Measurements from ENCODE around the gene TRMT11. TPM values are rescaled to one million over a fixed set of nuclear protein-coding genes. Genes with fewer than 3 reads are reported as not detected.
"Not testable (repeated sequence)": the region's sequence is repeated elsewhere in the genome, so short reads cannot be mapped to it uniquely, and the experiment has no call there.

TRMT11 gene
- polyA plus RNA-seq, 1 donor: 24.3 TPM

GRCh38 chr6:125970760-125971159 lies 15.6 kb upstream of the TRMT11 start:
- peaks cover 36% of the 10 kb centered on the region for H3K36me3 ChIP-seq (ENCODE audit: control insufficient read depth, insufficient read depth, low read length)
- H3K4me1 ChIP-seq (ENCODE audit: control insufficient read depth, insufficient read depth, low read length): no peaks in the 10 kb centered on the region
- no peaks in the 10 kb centered on the region for H3K27me3 ChIP-seq (ENCODE audit: control insufficient read depth, insufficient read depth, low read length)
- H3K27ac ChIP-seq (ENCODE audit: low read length): no peak overlapping the region
- DNase-seq: no peak
- no peaks in the 10 kb centered on the region for H3K9me3 ChIP-seq (ENCODE audit: control insufficient read depth, low read depth, low read length)
- no CpG with 5 or more reads among the region's 2 CpGs for WGBS (ENCODE audit: insufficient coverage, low lambda C conversion rate)
- no peak overlapping the region for H3K4me3 ChIP-seq (ENCODE audit: low read length)

GRCh38 chr6:125972478-125972877 lies 13.9 kb upstream of the TRMT11 start:
- not testable (repeated sequence) for H3K27ac ChIP-seq (ENCODE audit: low read length); H3K4me1 ChIP-seq (ENCODE audit: control insufficient read depth, insufficient read depth, low read length); H3K9me3 ChIP-seq (ENCODE audit: control insufficient read depth, low read depth, low read length); H3K4me3 ChIP-seq (ENCODE audit: low read length); DNase-seq; H3K27me3 ChIP-seq (ENCODE audit: control insufficient read depth, insufficient read depth, low read length)
- H3K36me3 ChIP-seq (ENCODE audit: control insufficient read depth, insufficient read depth, low read length): peaks cover 36% of the 10 kb centered on the region
- WGBS (ENCODE audit: insufficient coverage, low lambda C conversion rate): no CpG with 5 or more reads among the region's 1 CpG

- Histone ChIP-seq H3K9me3 (ENCODE audit: control insufficient read depth, low read depth, low read length) (no peaks in the 10 kb centered on the region), H3K27ac (ENCODE audit: low read length) (no peak overlapping the region), H3K27me3 (ENCODE audit: control insufficient read depth, insufficient read depth, low read length) (no peaks in the 10 kb centered on the region), H3K36me3 (ENCODE audit: control insufficient read depth, insufficient read depth, low read length) (peaks cover 28% of the 10 kb centered on the region), H3K4me1 (ENCODE audit: control insufficient read depth, insufficient read depth, low read length) (no peaks in the 10 kb centered on the region), H3K4me3 (ENCODE audit: low read length) (no peak overlapping the region)
- WGBS (ENCODE audit: insufficient coverage, low lambda C conversion rate): 65% methylated on average over 4 of the region's 5 CpGs
- DNase-seq: peak in 1 of 2 donors; percentile 29
Measured at GRCh38 chr6:125974214-125974866, 12.0 kb upstream of the TRMT11 start.

- H3K9me3 ChIP-seq (ENCODE audit: control insufficient read depth, low read depth, low read length): no peaks in the 10 kb centered on the region
- H3K36me3 ChIP-seq (ENCODE audit: control insufficient read depth, insufficient read depth, low read length): peaks cover 10% of the 10 kb centered on the region
- DNase-seq: no peak
- no peaks in the 10 kb centered on the region for H3K27me3 ChIP-seq (ENCODE audit: control insufficient read depth, insufficient read depth, low read length)
- peaks cover 2% of the 10 kb centered on the region for H3K4me1 ChIP-seq (ENCODE audit: control insufficient read depth, insufficient read depth, low read length)
- H3K4me3 ChIP-seq (ENCODE audit: low read length): no peak overlapping the region
- H3K27ac ChIP-seq (ENCODE audit: low read length): no peak overlapping the region
- no CpG with 5 or more reads among the region's 3 CpGs for WGBS (ENCODE audit: insufficient coverage, low lambda C conversion rate)
Measured at GRCh38 chr6:125979101-125979500, 7.2 kb upstream of the TRMT11 start.

- Histone ChIP-seq H3K36me3 (ENCODE audit: control insufficient read depth, insufficient read depth, low read length) (no peaks in the 10 kb centered on the region), H3K9me3 (ENCODE audit: control insufficient read depth, low read depth, low read length) (no peaks in the 10 kb centered on the region), H3K27ac (ENCODE audit: low read length) (no peak overlapping the region), H3K4me1 (ENCODE audit: control insufficient read depth, insufficient read depth, low read length) (peaks cover 9% of the 10 kb centered on the region), H3K27me3 (ENCODE audit: control insufficient read depth, insufficient read depth, low read length) (no peaks in the 10 kb centered on the region), H3K4me3 (ENCODE audit: low read length) (no peak overlapping the region)
- 100% methylated on average over 1 of the region's 2 CpGs for WGBS (ENCODE audit: insufficient coverage, low lambda C conversion rate)
- no peak for DNase-seq
Measured at GRCh38 chr6:125981571-125982185, 4.7 kb upstream of the TRMT11 start.

GRCh38 chr6:125983246-125983945 lies 2.9 kb upstream of the TRMT11 start:
- no peaks in the 10 kb centered on the region for H3K27me3 ChIP-seq (ENCODE audit: control insufficient read depth, insufficient read depth, low read length)
- H3K27ac ChIP-seq (ENCODE audit: low read length): no peak overlapping the region
- no peaks in the 10 kb centered on the region for H3K36me3 ChIP-seq (ENCODE audit: control insufficient read depth, insufficient read depth, low read length)
- peaks cover 13% of the 10 kb centered on the region for H3K4me1 ChIP-seq (ENCODE audit: control insufficient read depth, insufficient read depth, low read length)
- H3K4me3 ChIP-seq (ENCODE audit: low read length): no peak overlapping the region
- H3K9me3 ChIP-seq (ENCODE audit: control insufficient read depth, low read depth, low read length): no peaks in the 10 kb centered on the region
- 92% methylated on average over 2 of the region's 4 CpGs for WGBS (ENCODE audit: insufficient coverage, low lambda C conversion rate)
- no peak for DNase-seq

GRCh38 chr6:125984311-125984710 lies 2.0 kb upstream of the TRMT11 start:
- Histone ChIP-seq H3K27me3 (ENCODE audit: control insufficient read depth, insufficient read depth, low read length) (no peaks in the 10 kb centered on the region), H3K4me1 (ENCODE audit: control insufficient read depth, insufficient read depth, low read length) (peaks cover 15% of the 10 kb centered on the region), H3K36me3 (ENCODE audit: control insufficient read depth, insufficient read depth, low read length) (no peaks in the 10 kb centered on the region), H3K4me3 (ENCODE audit: low read length) (no peak overlapping the region), H3K27ac (ENCODE audit: low read length) (peak overlapping the region; percentile 89), H3K9me3 (ENCODE audit: control insufficient read depth, low read depth, low read length) (no peaks in the 10 kb centered on the region)
- no CpG with 5 or more reads among the region's 2 CpGs for WGBS (ENCODE audit: insufficient coverage, low lambda C conversion rate)
- DNase-seq: peak; percentile 77 to 87

GRCh38 chr6:125985522-125985921 lies 818 bp upstream of the TRMT11 start:
- H3K4me1 ChIP-seq (ENCODE audit: control insufficient read depth, insufficient read depth, low read length): peaks cover 16% of the 10 kb centered on the region
- no peaks in the 10 kb centered on the region for H3K27me3 ChIP-seq (ENCODE audit: control insufficient read depth, insufficient read depth, low read length)
- peak in 1 of 2 donors; percentile 26 for DNase-seq
- H3K27ac ChIP-seq (ENCODE audit: low read length): peak overlapping the region; percentile 89
- no peaks in the 10 kb centered on the region for H3K9me3 ChIP-seq (ENCODE audit: control insufficient read depth, low read depth, low read length)
- H3K36me3 ChIP-seq (ENCODE audit: control insufficient read depth, insufficient read depth, low read length): no peaks in the 10 kb centered on the region
- peak overlapping the region; percentile 81 for H3K4me3 ChIP-seq (ENCODE audit: low read length)
- WGBS (ENCODE audit: insufficient coverage, low lambda C conversion rate): no CpG with 5 or more reads among the region's 4 CpGs

GRCh38 chr6:125985979-125986300 lies 400 bp upstream of the TRMT11 start:
- no peaks in the 10 kb centered on the region for H3K36me3 ChIP-seq (ENCODE audit: control insufficient read depth, insufficient read depth, low read length)
- no peaks in the 10 kb centered on the region for H3K27me3 ChIP-seq (ENCODE audit: control insufficient read depth, insufficient read depth, low read length)
- WGBS (ENCODE audit: insufficient coverage, low lambda C conversion rate): 0% methylated on average over 2 of the region's 3 CpGs
- no peaks in the 10 kb centered on the region for H3K9me3 ChIP-seq (ENCODE audit: control insufficient read depth, low read depth, low read length)
- peak overlapping the region; percentile 89 for H3K27ac ChIP-seq (ENCODE audit: low read length)
- no peak for DNase-seq
- peaks cover 16% of the 10 kb centered on the region for H3K4me1 ChIP-seq (ENCODE audit: control insufficient read depth, insufficient read depth, low read length)
- H3K4me3 ChIP-seq (ENCODE audit: low read length): peak overlapping the region; percentile 81

GRCh38 chr6:125987026-125987617 lies 782 bp downstream of the TRMT11 start:
- DNase-seq: no peak
- H3K4me1 ChIP-seq (ENCODE audit: control insufficient read depth, insufficient read depth, low read length): peaks cover 16% of the 10 kb centered on the region
- H3K9me3 ChIP-seq (ENCODE audit: control insufficient read depth, low read depth, low read length): no peaks in the 10 kb centered on the region
- H3K4me3 ChIP-seq (ENCODE audit: low read length): peak overlapping the region; percentile 81
- WGBS (ENCODE audit: insufficient coverage, low lambda C conversion rate): 31% methylated on average over 5 of the region's 10 CpGs
- H3K27me3 ChIP-seq (ENCODE audit: control insufficient read depth, insufficient read depth, low read length): no peaks in the 10 kb centered on the region
- H3K36me3 ChIP-seq (ENCODE audit: control insufficient read depth, insufficient read depth, low read length): no peaks in the 10 kb centered on the region
- peak overlapping the region; percentile 89 for H3K27ac ChIP-seq (ENCODE audit: low read length)
